PC-3 (cell line): ENCODE results near the gene ITIH5. TPM values are rescaled to one million over a fixed set of nuclear protein-coding genes. Genes with fewer than 3 reads are reported as not detected.
A peak's percentile ranks its signal among the peaks of the same experiment; 100 is the strongest.

ENCODE experiments used
- ATAC-seq: fragments of 200-7000 bp; cut with Tn5 transposase; 2 replicates; pipeline ENCODE4 v1.9.1; 2020; ENCODE audit warnings: mild to moderate bottlenecking, moderate library complexity
- BruUV-seq: library from RNA; stranded (reverse); fragments of 400-500 nt; replicated peaks from 2 replicates; lab custom pipeline; 2021; lab: Mats Ljungman, UMichigan
- CTCF ChIA-PET: fragments of 300-600 bp; sonication (Branson Sonifier 250); formaldehyde crosslinking; loops from one replicate; lab custom pipeline; 2022; ENCODE audit warnings: antibody characterized with exemption; lab: Charles Lee
- POLR2A ChIA-PET: fragments of 300-600 bp; sonication (Branson Sonifier 250); formaldehyde crosslinking; loops from one replicate; lab custom pipeline; 2022; ENCODE audit warnings: antibody characterized with exemption; ENCODE audit not compliant: unreplicated experiment; lab: Charles Lee
- DNase-seq: peaks from one replicate; pipeline ENCODE4 v3.0.0-alpha.2; 2015
- H2AFZ ChIP-seq: fragments of 300-600 bp; sonication (generic); 2 replicates; pipeline ENCODE4 v1.6.0; 2016; ENCODE audit warnings: antibody characterized with exemption, low read length
- H3F3A ChIP-seq: fragments of 300-600 bp; sonication (generic); one replicate; pipeline ENCODE4 v1.6.0; 2017; ENCODE audit warnings: antibody characterized with exemption, low read length, control low read depth, mild to moderate bottlenecking; ENCODE audit not compliant: unreplicated experiment
- H3K27ac ChIP-seq: fragments of 300-600 bp; sonication (generic); 2 replicates; pipeline ENCODE4 v1.5.1; 2016; ENCODE audit warnings: mild to moderate bottlenecking, low read length
- H3K27me3 ChIP-seq: fragments of 300-600 bp; sonication (generic); 2 replicates; pipeline ENCODE4 v1.6.1; 2016; ENCODE audit warnings: low read length, mixed read lengths
- H3K36me3 ChIP-seq: fragments of 300-600 bp; sonication (generic); 2 replicates; pipeline ENCODE4 v1.6.1; 2016; ENCODE audit warnings: low read depth, mixed run types, low read length, mixed read lengths
- H3K4me1 ChIP-seq: fragments of 300-600 bp; sonication (generic); 2 replicates; pipeline ENCODE4 v1.5.1; 2016; ENCODE audit warnings: low read length; ENCODE audit not compliant: insufficient read depth
- H3K4me2 ChIP-seq: fragments of 300-600 bp; sonication (generic); 2 replicates; pipeline ENCODE4 v1.6.0; 2016; ENCODE audit warnings: low read length
- H3K4me3 ChIP-seq: fragments of 300-600 bp; sonication (generic); 2 replicates; pipeline ENCODE4 v1.5.1; 2016; ENCODE audit warnings: mild to moderate bottlenecking, low read length, mixed read lengths
- H3K79me2 ChIP-seq: fragments of 300-600 bp; sonication (generic); 2 replicates; pipeline ENCODE4 v1.6.1; 2017; ENCODE audit warnings: low read length, mixed read lengths
- H3K9ac ChIP-seq: fragments of 300-600 bp; sonication (generic); 2 replicates; pipeline ENCODE4 v1.6.0; 2016; ENCODE audit warnings: mild to moderate bottlenecking, low read length
- H3K9me2 ChIP-seq: fragments of 300-600 bp; sonication (generic); replicated peaks from 2 replicates; pipeline ENCODE4 v1.6.1; 2016; ENCODE audit warnings: mixed run types, low read length, mixed read lengths
- H3K9me3 ChIP-seq: fragments of 300-600 bp; sonication (generic); 2 replicates; pipeline ENCODE4 v1.6.1; 2016; ENCODE audit warnings: low read length, mixed read lengths
- H4K20me1 ChIP-seq: fragments of 300-600 bp; sonication (generic); 2 replicates; pipeline ENCODE4 v1.6.1; 2016; ENCODE audit warnings: low read length, mixed read lengths
- CTCF ChIP-seq: fragments of 300-600 bp; sonication (generic); conservative IDR thresholded peaks from 2 replicates; pipeline ENCODE4 v1.5.1; 2017; ENCODE audit warnings: antibody characterized with exemption, low read depth, mild to moderate bottlenecking, low read length
- EZH2 ChIP-seq: fragments of 300-600 bp; sonication (generic); IDR thresholded peaks from one replicate; pipeline ENCODE4 v1.6.1; 2017; ENCODE audit warnings: antibody characterized with exemption, mild to moderate bottlenecking, low read length; ENCODE audit not compliant: unreplicated experiment
- EZH2phosphoT487 ChIP-seq: fragments of 300-600 bp; sonication (generic); IDR thresholded peaks from 2 replicates; pipeline ENCODE4 v1.6.1; 2018; ENCODE audit warnings: mild to moderate bottlenecking, antibody characterized with exemption, low read length, borderline replicate concordance
- intact Hi-C: fragments of 100-400 bp; cut with micrococcal nuclease; formaldehyde crosslinking; loops from 2 replicates; pipeline ENCODE4 v1.9.0; 2023
- total RNA-seq: library from RNA; depleted of rRNA; stranded (reverse); fragments of >200 nt; gene quantifications from 2 replicates; pipeline ENCODE4 v1.2.3, GENCODE V29; 2014

The ITIH5 gene
- total RNA-seq, 1 experiment from 2014 or later: not detected

- Histone ChIP-seq H3K4me3 (no peak overlapping the region), H2AFZ (no peak overlapping the region), H3F3A (no peaks in the 10 kb centered on the region), H3K79me2 (no peaks in the 10 kb centered on the region), H3K4me1 (no peaks in the 10 kb centered on the region), H3K4me2 (peak overlapping the region; percentile 26; the same call in 1 of the 2 replicates), H3K27me3 (0 out of 2 replicates have a peak, but pooled peaks cover 7% of the 10 kb centered on the region), H3K9ac (no peak overlapping the region), H3K27ac (no peak overlapping the region), H4K20me1 (no peaks in the 10 kb centered on the region), H3K36me3 (no peaks in the 10 kb centered on the region; the same call in 1 of the 2 replicates), H3K9me3 (no peaks in the 10 kb centered on the region), H3K9me2 (no peaks in the 10 kb centered on the region)
- ChIA-PET POLR2A (no interaction called here), CTCF (interaction anchor here (0.5 to 1.4 kb wide), 15 partner anchors 31 to 1777 kb away, joined by 3 to 56 read pairs (median 4); no protein-coding TSS in a partner anchor)
- intact Hi-C loops: loop anchor here (1.0 kb wide), 3 partner anchors 162 to 1777 kb away; no protein-coding TSS in a partner anchor
- DNase-seq (peak; percentile 69), ATAC-seq (peak; percentile 76)
- TF ChIP-seq EZH2phosphoT487: no peak
- no peak for TF ChIP-seq EZH2
- peak; percentile 72 for TF ChIP-seq CTCF
- BruUV-seq: no TSS peak
These were observed 141.3 kb downstream of the ITIH5 start for GRCh38 chr10:7525314-7526016.

DNA sequence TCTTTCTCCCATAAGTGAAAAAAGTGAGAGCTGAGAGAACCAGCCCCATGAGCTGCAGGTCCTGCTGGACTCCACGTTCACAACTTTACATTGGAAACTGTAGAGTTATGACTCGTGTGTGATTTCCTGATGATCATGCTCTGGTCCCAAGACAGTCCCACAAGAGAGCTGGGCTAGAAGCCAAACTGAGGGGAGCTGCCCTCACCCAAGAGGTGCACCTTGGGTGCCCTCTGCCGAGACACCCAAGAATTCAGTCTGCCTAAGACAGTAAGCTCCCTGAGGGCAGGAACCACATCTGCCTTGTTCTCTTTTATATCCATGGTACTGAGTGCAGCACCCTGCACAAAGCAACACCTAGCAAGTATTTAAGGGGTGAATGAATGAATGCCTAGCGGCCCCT lies 143.1 kb downstream of the ITIH5 start:
- CTCF ChIA-PET: no interaction called here
- H3K27ac ChIP-seq: no peak overlapping the region
- POLR2A ChIA-PET: interaction anchor here (0.6 kb wide), 1 partner anchor 48 kb away, joined by 3 read pairs; no protein-coding TSS in a partner anchor
- no peaks in the 10 kb centered on the region for H3K4me1 ChIP-seq
- H4K20me1 ChIP-seq: no peaks in the 10 kb centered on the region
- no peaks in the 10 kb centered on the region for H3K79me2 ChIP-seq
- no peak for ATAC-seq
- H3K36me3 ChIP-seq: no peaks in the 10 kb centered on the region; the same call in 1 of the 2 replicates
- no peak overlapping the region for H3K4me3 ChIP-seq
- BruUV-seq: no TSS peak
- H3K9ac ChIP-seq: no peak overlapping the region
- H3K9me2 ChIP-seq: no peaks in the 10 kb centered on the region
- 0 out of 2 replicates have a peak, but pooled peaks have one; percentile 14 for TF ChIP-seq CTCF
- TF ChIP-seq EZH2: no peak
- 0 out of 2 replicates have a peak, but pooled peaks cover 4% of the 10 kb centered on the region for H3K27me3 ChIP-seq
- no peak overlapping the region for H3K4me2 ChIP-seq
- H3F3A ChIP-seq: no peaks in the 10 kb centered on the region
- peak; percentile 5 for DNase-seq
- no peaks in the 10 kb centered on the region for H3K9me3 ChIP-seq
- H2AFZ ChIP-seq: no peak overlapping the region
- intact Hi-C loops: no loop called here
